ENCODE measurements around the gene NUP58.

- no peak for TF ChIP-seq EZH2 (IDR thresholded peaks at IDR 0.05; ENCODE audit: low read depth, unreplicated experiment)
- no peak for TF ChIP-seq CTCF (conservative IDR thresholded peaks at IDR 0.05; ENCODE audit: low read depth in 2 of 2)
- no peak for TF ChIP-seq ETS1 (IDR thresholded peaks at IDR 0.05)
- TF ChIP-seq EZH2phosphoT487 (IDR thresholded peaks at IDR 0.05; ENCODE audit: unreplicated experiment): no peak
- TF ChIP-seq POLR2AphosphoS5 (IDR thresholded peaks at IDR 0.05; ENCODE audit: low read depth): no peak
- TF ChIP-seq REST (IDR thresholded peaks at IDR 0.05; ENCODE audit: unreplicated experiment): no peak
- no peak for TF ChIP-seq JUNB (IDR thresholded peaks at IDR 0.05; ENCODE audit: unreplicated experiment)
- TF ChIP-seq STAT1 (IDR thresholded peaks at IDR 0.05; ENCODE audit: unreplicated experiment): no peak
- no peak for TF ChIP-seq CREB1 (CRISPR knock-in tag; IDR thresholded peaks at IDR 0.05; ENCODE audit: low read depth)
These were observed 12.5 kb upstream of the NUP58 start for GRCh38 chr13:25288966-25289365.

Measured in GM23338 (cell line).